ENCODE data around the gene CLN3.

CLN3 gene

GRCh38 chr16:28526201-28527099 is 34.6 kb upstream of the CLN3 start:
- no peak for DNase-seq (ENCODE audit: low spot score in 2 of 2)
- Mint-ChIP-seq H3K27ac (no peak overlapping the region), H3K4me1 (peaks cover 6% of the 10 kb centered on the region), H3K4me3 (no peak overlapping the region), H3K36me3 (no peaks in the 10 kb centered on the region), H3K9me3 (no peaks in the 10 kb centered on the region)
- ATAC-seq = no peak

GRCh38 chr16:28524681-28525171 is 32.9 kb upstream of the CLN3 start:
- no peaks in the 10 kb centered on the region for H3K36me3 Mint-ChIP-seq
- H3K27ac Mint-ChIP-seq = no peak overlapping the region
- ATAC-seq = no peak
- no peaks in the 10 kb centered on the region for H3K9me3 Mint-ChIP-seq
- DNase-seq (ENCODE audit: low spot score in 2 of 2) = no peak
- peaks cover 6% of the 10 kb centered on the region for H3K4me1 Mint-ChIP-seq
- no peak overlapping the region for H3K4me3 Mint-ChIP-seq

- Mint-ChIP-seq H3K4me1 (peaks cover 6% of the 10 kb centered on the region), H3K36me3 (no peaks in the 10 kb centered on the region), H3K9me3 (no peaks in the 10 kb centered on the region), H3K4me3 (no peak overlapping the region), H3K27ac (no peak overlapping the region)
- ATAC-seq (peak; percentile 57), DNase-seq (ENCODE audit: low spot score in 2 of 2) (peak in 1 of 2 donors; percentile 58)
Measured at GRCh38 chr16:28522792-28523191, 30.9 kb upstream of the CLN3 start.

- DNase-seq (ENCODE audit: low spot score in 2 of 2) = no peak
- Mint-ChIP-seq H3K4me3 (no peak overlapping the region), H3K27ac (no peak overlapping the region), H3K4me1 (peaks cover 6% of the 10 kb centered on the region), H3K9me3 (no peaks in the 10 kb centered on the region), H3K36me3 (no peaks in the 10 kb centered on the region)
- no peak for ATAC-seq
Measured at GRCh38 chr16:28521436-28521835, 29.6 kb upstream of the CLN3 start.

- no peaks in the 10 kb centered on the region for H3K9me3 Mint-ChIP-seq
- ATAC-seq (no peak), DNase-seq (ENCODE audit: low spot score in 2 of 2) (no peak)
- H3K27ac Mint-ChIP-seq = peak overlapping the region; percentile 6
- peaks cover 6% of the 10 kb centered on the region for H3K4me1 Mint-ChIP-seq
- no peak overlapping the region for H3K4me3 Mint-ChIP-seq
- H3K36me3 Mint-ChIP-seq = no peaks in the 10 kb centered on the region
Measured at GRCh38 chr16:28520672-28521071, 28.8 kb upstream of the CLN3 start.

GRCh38 chr16:28514246-28514645 is 22.4 kb upstream of the CLN3 start:
- Mint-ChIP-seq H3K4me3 (no peak overlapping the region), H3K9me3 (no peaks in the 10 kb centered on the region), H3K27ac (no peak overlapping the region), H3K36me3 (no peaks in the 10 kb centered on the region), H3K4me1 (peaks cover 6% of the 10 kb centered on the region)
- DNase-seq (ENCODE audit: low spot score in 2 of 2) (no peak), ATAC-seq (no peak)

- no peak for ATAC-seq
- Mint-ChIP-seq H3K27ac (no peak overlapping the region), H3K4me3 (no peak overlapping the region), H3K4me1 (peaks cover 6% of the 10 kb centered on the region), H3K36me3 (no peaks in the 10 kb centered on the region), H3K9me3 (no peaks in the 10 kb centered on the region)
- no peak for DNase-seq (ENCODE audit: low spot score in 2 of 2)
Measured at GRCh38 chr16:28513484-28514181, 21.8 kb upstream of the CLN3 start.

- ATAC-seq (no peak), DNase-seq (ENCODE audit: low spot score in 2 of 2) (no peak)
- H3K4me3 Mint-ChIP-seq = no peak overlapping the region
- no peaks in the 10 kb centered on the region for H3K36me3 Mint-ChIP-seq
- H3K27ac Mint-ChIP-seq = no peak overlapping the region
- H3K4me1 Mint-ChIP-seq = peaks cover 20% of the 10 kb centered on the region
- H3K9me3 Mint-ChIP-seq = no peaks in the 10 kb centered on the region
Measured at GRCh38 chr16:28511801-28512789, 20.2 kb upstream of the CLN3 start.

DNA sequence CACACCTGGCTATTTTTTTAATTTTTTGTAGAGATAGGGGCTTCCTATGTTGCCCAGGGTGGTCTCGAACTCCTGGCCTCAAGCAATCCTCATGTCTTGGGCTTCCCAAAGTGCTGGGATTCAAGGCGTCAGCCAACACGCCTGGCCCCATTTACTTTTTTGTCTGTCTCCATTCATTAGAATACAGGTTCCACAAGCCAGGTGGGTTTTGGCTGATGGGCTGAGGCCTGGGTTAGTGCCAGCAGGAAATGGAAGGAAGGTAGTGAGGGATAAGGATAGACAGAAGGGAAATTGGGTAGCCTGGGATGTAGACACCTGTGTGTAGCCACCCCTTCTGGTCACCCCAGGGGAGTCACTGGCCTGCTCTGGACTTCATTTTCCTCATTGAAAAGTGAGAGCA is 19.2 kb upstream of the CLN3 start:
- peaks cover 31% of the 10 kb centered on the region for H3K4me1 Mint-ChIP-seq
- DNase-seq (ENCODE audit: low spot score in 2 of 2) (no peak), ATAC-seq (no peak)
- H3K27ac Mint-ChIP-seq = no peak overlapping the region
- no peaks in the 10 kb centered on the region for H3K9me3 Mint-ChIP-seq
- no peaks in the 10 kb centered on the region for H3K36me3 Mint-ChIP-seq
- H3K4me3 Mint-ChIP-seq = no peak overlapping the region

- H3K4me3 Mint-ChIP-seq = no peak overlapping the region
- H3K4me1 Mint-ChIP-seq = peaks cover 26% of the 10 kb centered on the region
- DNase-seq (ENCODE audit: low spot score in 2 of 2) = no peak
- ATAC-seq = no peak
- H3K36me3 Mint-ChIP-seq = no peaks in the 10 kb centered on the region
- H3K9me3 Mint-ChIP-seq = no peaks in the 10 kb centered on the region
- peak overlapping the region; percentile 74 for H3K27ac Mint-ChIP-seq
Measured at GRCh38 chr16:28505489-28506137, 13.7 kb upstream of the CLN3 start.

DNA sequence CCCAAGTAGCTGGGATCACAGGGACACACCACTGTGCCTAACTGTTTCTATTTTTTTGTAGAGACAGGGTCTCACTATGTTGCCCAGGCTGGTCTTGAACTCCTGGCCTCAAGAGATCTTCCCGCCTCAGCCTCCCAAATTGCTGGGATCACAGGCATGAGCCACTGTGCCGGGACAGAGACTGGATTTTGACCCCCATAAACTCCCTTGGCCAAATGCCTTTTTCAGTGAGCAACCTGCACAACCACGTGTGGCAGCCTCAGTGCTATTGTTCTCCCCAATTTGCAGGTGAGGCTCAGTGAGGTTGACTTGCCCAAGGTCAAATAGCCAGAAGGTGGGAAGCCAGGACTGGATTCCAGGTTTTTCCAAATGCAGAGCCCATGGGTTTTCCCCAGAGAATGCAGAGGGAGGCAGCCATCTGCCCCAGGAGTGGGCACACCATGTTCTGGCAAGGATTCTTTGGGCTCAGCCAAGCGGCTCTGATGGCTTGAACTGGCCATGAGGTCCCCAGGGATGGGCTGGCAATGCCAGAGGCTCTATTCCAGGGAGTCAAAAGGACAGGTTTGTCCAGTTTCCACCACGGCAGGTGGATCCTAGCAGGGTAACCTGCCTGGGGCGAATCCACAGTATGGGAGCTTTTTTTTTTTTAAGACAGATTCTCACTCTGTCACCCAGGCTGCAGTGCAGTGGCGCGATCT is 13.0 kb upstream of the CLN3 start:
- Mint-ChIP-seq H3K27ac (no peak overlapping the region), H3K9me3 (no peaks in the 10 kb centered on the region), H3K4me3 (no peak overlapping the region), H3K36me3 (no peaks in the 10 kb centered on the region), H3K4me1 (peaks cover 26% of the 10 kb centered on the region)
- ATAC-seq = no peak
- no peak for DNase-seq (ENCODE audit: low spot score in 2 of 2)

DNA sequence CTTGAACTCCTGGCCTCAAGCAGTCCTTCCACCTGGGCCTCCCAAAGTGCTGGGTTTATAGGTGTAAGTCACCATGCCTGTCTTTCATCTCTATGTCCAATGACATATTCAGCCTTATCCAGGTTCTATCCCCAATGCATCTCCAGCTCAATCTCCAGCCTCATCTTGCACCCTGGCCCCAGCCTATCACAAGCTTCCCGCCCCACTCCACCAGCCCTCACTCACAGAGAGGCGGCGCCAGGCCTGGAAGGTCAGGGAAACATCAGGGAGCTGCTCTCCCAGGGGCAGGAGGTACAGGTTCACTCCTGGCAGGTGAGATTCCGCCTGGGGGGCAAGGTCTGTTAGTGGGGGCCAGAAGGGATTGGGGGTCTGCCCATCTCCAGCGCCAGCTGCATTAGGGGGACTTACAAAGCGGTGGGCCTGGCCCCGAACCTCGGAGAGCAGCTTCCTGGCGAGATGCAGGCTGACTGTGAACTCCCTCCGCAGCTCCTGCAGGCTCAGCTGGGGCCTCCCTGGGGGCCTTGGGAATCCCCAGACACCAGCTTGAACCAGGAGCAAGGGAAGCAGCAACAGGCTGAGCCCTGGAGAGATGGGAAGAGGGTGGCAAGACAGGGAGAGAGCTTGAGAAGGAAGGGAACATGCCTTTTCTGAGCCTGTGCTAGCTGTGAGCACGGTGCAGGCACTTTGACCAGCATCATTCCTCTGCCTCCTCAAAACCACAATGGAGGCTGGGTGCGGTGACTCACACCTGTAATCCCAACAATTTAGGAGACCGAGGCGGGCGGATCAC is 11.8 kb upstream of the CLN3 start:
- peak overlapping the region; percentile 76 for H3K27ac Mint-ChIP-seq
- no peak overlapping the region for H3K4me3 Mint-ChIP-seq
- no peak for ATAC-seq
- H3K36me3 Mint-ChIP-seq = peaks cover 2% of the 10 kb centered on the region
- no peaks in the 10 kb centered on the region for H3K9me3 Mint-ChIP-seq
- no peak for DNase-seq (ENCODE audit: low spot score in 2 of 2)
- peaks cover 26% of the 10 kb centered on the region for H3K4me1 Mint-ChIP-seq

DNA sequence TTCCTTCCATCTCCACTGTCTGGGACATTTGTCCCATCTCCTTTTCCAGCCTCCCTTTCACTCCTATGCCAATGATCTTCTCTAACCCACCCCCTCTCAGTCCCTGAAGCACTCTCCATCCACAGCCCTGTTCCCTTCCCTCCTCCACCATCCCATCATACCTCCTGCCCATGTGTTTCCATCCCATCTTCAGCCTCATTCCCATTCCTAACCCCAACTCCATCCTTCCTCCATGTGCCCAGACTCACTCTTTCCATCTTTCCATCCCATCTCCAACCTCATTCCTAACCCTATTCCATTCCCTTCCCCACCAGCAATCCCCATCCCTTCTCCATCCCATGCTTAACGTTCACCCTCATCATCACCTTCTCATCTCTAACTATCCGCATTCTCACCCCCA is 10.4 kb upstream of the CLN3 start:
- peaks cover 18% of the 10 kb centered on the region for H3K4me1 Mint-ChIP-seq
- H3K9me3 Mint-ChIP-seq = no peaks in the 10 kb centered on the region
- no peak overlapping the region for H3K4me3 Mint-ChIP-seq
- no peak for ATAC-seq
- peaks cover 5% of the 10 kb centered on the region for H3K36me3 Mint-ChIP-seq
- no peak for DNase-seq (ENCODE audit: low spot score in 2 of 2)
- no peak overlapping the region for H3K27ac Mint-ChIP-seq

Measured in stimulated activated effector memory CD8-positive, alpha-beta T cell treated with anti-CD3 and anti-CD28 coated beads, Interleukin-12 subunit alpha, Interleukin-12 subunit beta, amount 100 ng/mL, for 72 hours (primary cell).